ENCODE measurements around the gene NR3C1.
A peak's percentile ranks its signal among the peaks of the same experiment; 100 is the strongest.

NR3C1 gene

GRCh38 chr5:143362664-143363227, 40.7 kb downstream of the NR3C1 start:
- DNase-seq (ENCODE audit: low read depth) = no peak

GRCh38 chr5:143361438-143361837, 42.0 kb downstream of the NR3C1 start:
- DNase-seq (ENCODE audit: low read depth) = no peak

- DNase-seq (ENCODE audit: low read depth) = no peak
Observed at GRCh38 chr5:143360755-143361154, 42.7 kb downstream of the NR3C1 start.

GRCh38 chr5:143359869-143360268, 43.6 kb downstream of the NR3C1 start:
- no peak for DNase-seq (ENCODE audit: low read depth)

- no peak for DNase-seq (ENCODE audit: low read depth)
Observed at GRCh38 chr5:143356855-143357583, 46.5 kb downstream of the NR3C1 start.

GRCh38 chr5:143355710-143356109, 47.8 kb downstream of the NR3C1 start:
- peak; percentile 83 for DNase-seq (ENCODE audit: low read depth)

GRCh38 chr5:143354025-143354424, 49.5 kb downstream of the NR3C1 start:
- no peak for DNase-seq (ENCODE audit: low read depth)

GRCh38 chr5:143352691-143353090, 50.8 kb downstream of the NR3C1 start:
- no peak for DNase-seq (ENCODE audit: low read depth)

GRCh38 chr5:143350751-143351602, 52.5 kb downstream of the NR3C1 start:
- peak; percentile 75 for DNase-seq (ENCODE audit: low read depth)

- no peak for DNase-seq (ENCODE audit: low read depth)
Observed at GRCh38 chr5:143350341-143350740, 53.1 kb downstream of the NR3C1 start.

GRCh38 chr5:143349177-143349576, 54.3 kb downstream of the NR3C1 start:
- DNase-seq (ENCODE audit: low read depth) = no peak

- DNase-seq (ENCODE audit: low read depth) = no peak
Observed at GRCh38 chr5:143347698-143348344, 55.7 kb downstream of the NR3C1 start.

- no peak for DNase-seq (ENCODE audit: low read depth)
Observed at GRCh38 chr5:143347046-143347445, 56.4 kb downstream of the NR3C1 start.

GRCh38 chr5:143345671-143346440, 57.6 kb downstream of the NR3C1 start:
- no peak for DNase-seq (ENCODE audit: low read depth)

- no peak for DNase-seq (ENCODE audit: low read depth)
Observed at GRCh38 chr5:143343042-143343441, 60.4 kb downstream of the NR3C1 start.

GRCh38 chr5:143342607-143343006, 60.9 kb downstream of the NR3C1 start:
- no peak for DNase-seq (ENCODE audit: low read depth)

- peak; percentile 74 for DNase-seq (ENCODE audit: low read depth)
Observed at GRCh38 chr5:143341807-143342570, 61.5 kb downstream of the NR3C1 start.

- no peak for DNase-seq (ENCODE audit: low read depth)
Observed at GRCh38 chr5:143340891-143341685, 62.4 kb downstream of the NR3C1 start.

- no peak for DNase-seq (ENCODE audit: low read depth)
Observed at GRCh38 chr5:143338658-143339366, 64.7 kb downstream of the NR3C1 start.

Measured in stromal cell of bone marrow (primary cell).